SK-N-SH (cell line): Measurements from ENCODE around the gene TP53TG5. TPM values are rescaled to one million over a fixed set of nuclear protein-coding genes. Genes with fewer than 3 reads are reported as not detected.

Experiments
- CTCF ChIA-PET: fragments of 300-600, 350-600 bp; formaldehyde crosslinking; extraction: SDS; loops from one replicate; lab custom pipeline; 2021; lab: Yijun Ruan, JAX
- POLR2A ChIA-PET: fragments of 350-600 bp; sonication (Branson Sonifier 250); formaldehyde crosslinking; extraction: SDS; loops from one replicate; lab custom pipeline; 2020; ENCODE audit warnings: antibody characterized with exemption, inconsistent platforms; lab: Yijun Ruan, JAX
- DNase-seq: peaks from one replicate; pipeline ENCODE4 v3.0.0; 2012
- H2AFZ ChIP-seq: fragments of 200-600 bp; sonication (generic); 2 replicates; pipeline ENCODE4 v1.8.1; 2016; ENCODE audit warnings: antibody characterized with exemption, mild to moderate bottlenecking, low read depth
- H3F3A ChIP-seq: fragments of 200-600 bp; sonication (generic); replicated peaks from 2 replicates; pipeline ENCODE3; 2016; ENCODE audit warnings: antibody characterized with exemption, mild to moderate bottlenecking; ENCODE audit not compliant: insufficient read depth
- H3K27ac ChIP-seq, 2 experiments: fragments of 200-500 bp in 1 of 2; fragments of 200-600 bp in 1 of 2; sonication (Bioruptor generic) in 1 of 2; sonication (generic), shearing (Covaris generic) in 1 of 2; 2 replicates each; pipeline versions ENCODE4 v1.5.1 to v1.6.1; 2014 to 2016; ENCODE audit warnings: low read depth in 2 of 2, inconsistent platforms in 1 of 2, low read length in 1 of 2, mild to moderate bottlenecking in 1 of 2, mixed read lengths in 1 of 2
- H3K27me3 ChIP-seq: fragments of 200-600 bp; sonication (generic), shearing (Covaris generic); 2 replicates; pipeline ENCODE4 v1.6.1; 2016; ENCODE audit warnings: mixed run types; ENCODE audit not compliant: insufficient read depth
- H3K36me3 ChIP-seq, 2 experiments: fragments of 200-500 bp in 1 of 2; fragments of 200-600 bp in 1 of 2; sonication (Bioruptor generic) in 1 of 2; sonication (generic) in 1 of 2; replicated peaks in 1 of 2; 2 replicates each; pipeline versions ENCODE3 to v1.5.1; 2014 to 2016; ENCODE audit warnings: low read length in 1 of 2, mild to moderate bottlenecking in 1 of 2; ENCODE audit not compliant: insufficient read depth in 2 of 2, control insufficient read depth in 1 of 2
- H3K4me1 ChIP-seq, 2 experiments: fragments of 200-500 bp in 1 of 2; fragments of 200-600 bp in 1 of 2; sonication (Bioruptor generic) in 1 of 2; sonication (generic), shearing (Covaris generic) in 1 of 2; 2 replicates each; pipeline versions ENCODE4 v1.5.1 to v1.6.1; 2014 to 2016; ENCODE audit warnings: low read depth in 1 of 2, low read length in 1 of 2, mixed run types in 1 of 2; ENCODE audit not compliant: insufficient read depth in 2 of 2, control insufficient read depth in 1 of 2
- H3K4me2 ChIP-seq: fragments of 200-600 bp; sonication (generic), shearing (Covaris generic); 2 replicates; pipeline ENCODE4 v1.6.1; 2017; ENCODE audit warnings: mixed run types
- H3K4me3 ChIP-seq, 2 experiments: fragments of 200-500 bp in 1 of 2; fragments of 200-600 bp in 1 of 2; sonication (Bioruptor generic) in 1 of 2; sonication (generic), shearing (Covaris generic) in 1 of 2; 2 replicates each; pipeline versions ENCODE4 v1.5.1 to v1.8.1; 2014 to 2016; ENCODE audit warnings: low read depth in 2 of 2, inconsistent platforms in 1 of 2, low read length in 1 of 2, mild to moderate bottlenecking in 1 of 2, mixed read lengths in 1 of 2, moderate library complexity in 1 of 2
- H3K79me2 ChIP-seq: fragments of 200-600 bp; sonication (generic); 2 replicates; pipeline ENCODE4 v1.8.1; 2017; ENCODE audit warnings: mild to moderate bottlenecking; ENCODE audit not compliant: insufficient read depth
- H3K9ac ChIP-seq: fragments of 200-600 bp; sonication (generic); 2 replicates; pipeline ENCODE4 v1.6.1; 2017; ENCODE audit warnings: mixed run types
- H3K9me2 ChIP-seq: fragments of 200-600 bp; sonication (generic); 2 replicates; pipeline ENCODE4 v1.6.1; 2017; ENCODE audit warnings: mixed run types
- H3K9me3 ChIP-seq: fragments of 200-600 bp; sonication (generic); 2 replicates; pipeline ENCODE4 v1.6.1; 2017; ENCODE audit warnings: mixed run types, mild to moderate bottlenecking, moderate library complexity
- H4K20me1 ChIP-seq: fragments of 200-600 bp; sonication (generic); 2 replicates; pipeline ENCODE4 v1.6.1; 2017; ENCODE audit warnings: mild to moderate bottlenecking, mixed run types; ENCODE audit not compliant: insufficient read depth
- CHD2 ChIP-seq: fragments of 150-350 bp; IDR thresholded peaks from 2 replicates; pipeline ENCODE4 v1.6.1; 2018; ENCODE audit warnings: low read length; ENCODE audit not compliant: partially characterized antibody
- ELF1 ChIP-seq: IDR thresholded peaks from 2 replicates; pipeline ENCODE4 v1.4.0; 2012
- IRF3 ChIP-seq: fragments of 150-350 bp; IDR thresholded peaks from 2 replicates; pipeline ENCODE4 v1.6.1; 2016; ENCODE audit warnings: mild to moderate bottlenecking, low read depth, low read length
- NRF1 ChIP-seq: IDR thresholded peaks from 2 replicates; pipeline ENCODE4 v1.6.1; 2012; ENCODE audit warnings: low read depth, mild to moderate bottlenecking, low read length
- POLR2AphosphoS5 ChIP-seq: IDR thresholded peaks from 2 replicates; pipeline ENCODE4 v1.6.1; 2012; ENCODE audit warnings: low read depth, low read length
- RCOR1 ChIP-seq: fragments of 150-350 bp; IDR thresholded peaks from 2 replicates; pipeline ENCODE4 v1.6.1; 2017; ENCODE audit warnings: antibody characterized with exemption, low read length
- RFX5 ChIP-seq: IDR thresholded peaks from 2 replicates; pipeline ENCODE4 v1.6.1; 2012; ENCODE audit warnings: mild to moderate bottlenecking, improper control_type of control experiment, low read length
- RXRA ChIP-seq: IDR thresholded peaks from 2 replicates; pipeline ENCODE4 v1.4.0; 2012; ENCODE audit warnings: low read depth, mild to moderate bottlenecking, borderline replicate concordance
- SIN3A ChIP-seq: IDR thresholded peaks from 2 replicates; pipeline ENCODE4 v1.6.1; 2012; ENCODE audit warnings: low read depth, mild to moderate bottlenecking, low read length, moderate library complexity, borderline replicate concordance
- TAF1 ChIP-seq: IDR thresholded peaks from 2 replicates; pipeline ENCODE4 v1.6.1; 2012; ENCODE audit warnings: low read depth, mild to moderate bottlenecking, low read length, moderate library complexity, borderline replicate concordance
- TCF12 ChIP-seq: IDR thresholded peaks from 2 replicates; pipeline ENCODE4 v1.4.0; 2012
- USF1 ChIP-seq: IDR thresholded peaks from 2 replicates; pipeline ENCODE4 v1.4.0; 2012; ENCODE audit warnings: low read depth, borderline replicate concordance
- WGBS: methylation state at CpG from one replicate; pipeline ENCODE4 v1.1.6; 2017; ENCODE audit warnings: low lambda C conversion rate; 5-methylcytosine and 5-hydroxymethylcytosine counted together
- polyA plus RNA-seq, 3 experiments: library from polyadenylated mRNA; depleted of rRNA; stranded (reverse); fragments of >200 nt; gene quantifications; 2 replicates each; pipeline ENCODE4 v1.2.3, GENCODE V29; 2012

The TP53TG5 gene
- polyA plus RNA-seq, 1 of the 3 experiments (the other 2 are of a cell fraction) = not detected

DNA sequence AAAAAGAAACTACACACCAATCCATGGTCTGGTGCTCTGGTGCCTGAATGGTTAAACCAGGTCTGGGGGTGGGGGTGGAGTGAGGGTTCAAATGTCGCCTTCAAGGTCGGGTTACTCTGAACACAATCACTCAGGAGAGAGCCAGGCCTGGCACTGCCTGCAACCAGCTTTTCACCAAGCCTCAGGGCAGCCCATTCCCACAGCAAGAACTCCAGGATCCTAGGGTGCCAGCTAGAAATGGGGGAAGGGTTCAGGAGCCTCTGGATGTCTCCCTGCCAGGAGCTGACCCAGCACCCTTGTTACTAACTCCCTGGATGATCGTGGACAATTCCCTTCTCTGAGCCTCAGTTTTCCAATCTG, 36.6 kb downstream of the TP53TG5 start:
- Histone ChIP-seq H3K36me3 (peaks cover 4 to 7% of the 10 kb centered on the region in 2 experiments), H3K4me1 (peaks cover 73 to 74% of the 10 kb centered on the region in 2 experiments), H3K9ac (peak overlapping the region; percentile 61; the same call in 1 of the 2 replicates), H3K27ac (peak overlapping the region; percentile 90 to 96), H3F3A (peaks cover 29% of the 10 kb centered on the region), H3K9me3 (no peaks in the 10 kb centered on the region), H3K27me3 (no peaks in the 10 kb centered on the region), H3K9me2 (no peaks in the 10 kb centered on the region), H4K20me1 (peaks cover 11% of the 10 kb centered on the region; the same call in 1 of the 2 replicates), H3K79me2 (peaks cover 85% of the 10 kb centered on the region), H3K4me2 (peak overlapping the region; percentile 96), H3K4me3 (peak overlapping the region; percentile 27 to 31), H2AFZ (no peak overlapping the region)
- WGBS = 31% methylated on average over 3 of the region's 3 CpGs
- CTCF ChIA-PET = interaction anchor here (0.8 to 4.3 kb wide), 9 partner anchors 15 to 129 kb away, joined by 3 to 31 read pairs (median 6); partner anchors contain the start of gene SYS1
- POLR2A ChIA-PET = interaction anchor here (0.8 to 1.9 kb wide), 4 partner anchors 21 to 492 kb away, joined by 3 to 14 read pairs (median 4); partner anchors contain the start of genes SNX21 and SYS1
- no peak for DNase-seq
- TF ChIP-seq TAF1 (no peak), IRF3 (no peak), CHD2 (no peak), POLR2AphosphoS5 (no peak), TCF12 (no peak)

- Histone ChIP-seq H3K9ac (no peak overlapping the region; the same call in 1 of the 2 replicates), H3K4me3 (no peak overlapping the region), H3K27me3 (no peaks in the 10 kb centered on the region), H4K20me1 (peaks cover 11% of the 10 kb centered on the region; the same call in 1 of the 2 replicates), H3K4me2 (peak overlapping the region; percentile 96; the same call in 1 of the 2 replicates), H3K79me2 (peaks cover 82% of the 10 kb centered on the region), H3K27ac (peak overlapping the region in 1 of 2 experiments; percentile 96; a peak in 2 of 4 replicates), H3K9me3 (no peaks in the 10 kb centered on the region), H3K9me2 (no peaks in the 10 kb centered on the region), H3F3A (peaks cover 34% of the 10 kb centered on the region), H3K4me1 (peaks cover 70 to 73% of the 10 kb centered on the region in 2 experiments), H3K36me3 (peaks cover 4 to 7% of the 10 kb centered on the region in 2 experiments), H2AFZ (no peak overlapping the region)
- no peak for DNase-seq
- WGBS = 67% methylated on average over 1 of the region's 1 CpG
- no peak for TF ChIP-seq SIN3A
- no peak for TF ChIP-seq RCOR1
- TF ChIP-seq USF1 = no peak
- TF ChIP-seq ELF1 = no peak
- no peak for TF ChIP-seq RFX5
- TF ChIP-seq RXRA = no peak
- TF ChIP-seq NRF1 = no peak
- ChIA-PET POLR2A (interaction anchor here (1.9 kb wide), 1 partner anchor 22 kb away, joined by 14 read pairs; the partner anchor contains the start of gene SYS1), CTCF (interaction anchor here (0.8 to 4.3 kb wide), 8 partner anchors 14 to 130 kb away, joined by 3 to 31 read pairs (median 6); partner anchors contain the start of gene SYS1)
Observed at GRCh38 chr20:45340951-45341350, 37.2 kb downstream of the TP53TG5 start.
